HepG2 (cell line): ENCODE measurements around the gene RAB3C. TPM values are rescaled to one million over a fixed set of nuclear protein-coding genes. Genes with fewer than 3 reads are reported as not detected.

ENCODE experiments used
- ATAC-seq: fragments of 200-7000 bp; cut with Tn5 transposase; 3 replicates; pipeline ENCODE4 v1.9.1; 2020; ENCODE audit warnings: mild to moderate bottlenecking, moderate library complexity
- BruUV-seq: library from RNA; stranded (reverse); fragments of 400-500 nt; replicated peaks from 2 replicates; lab custom pipeline; 2021; lab: Mats Ljungman, UMichigan
- CTCF ChIA-PET: fragments of 300-600 bp; formaldehyde crosslinking; extraction: SDS; loops from one replicate; lab custom pipeline; 2021; ENCODE audit warnings: low total read pairs, inconsistent platforms, low intra/inter-chr PET ratio; lab: Yijun Ruan, JAX
- POLR2A ChIA-PET: fragments of 350-600 bp; sonication (Branson Sonifier 250); formaldehyde crosslinking; loops from one replicate; lab custom pipeline; 2020; ENCODE audit warnings: antibody characterized with exemption, inconsistent platforms; lab: Yijun Ruan, JAX
- DNase-seq: peaks from one replicate; pipeline ENCODE4 v3.0.0-alpha.2; 2015; ENCODE audit warnings: low spot score
- FAIRE-seq: peaks from 3 replicates; lab custom pipeline; 2011; peaks lifted over from hg19 to GRCh38; lab: Jason Lieb, UNC
- H2AFZ ChIP-seq: one replicate; pipeline ENCODE4 v1.6.1; 2011; ENCODE audit warnings: low read length, inconsistent platforms
- H3K27ac ChIP-seq: fragments of 300-600 bp; 3 replicates; pipeline ENCODE4 v1.8.0; 2011; ENCODE audit warnings: mixed run types, mild to moderate bottlenecking, mixed read lengths, low read length, inconsistent platforms; ENCODE audit not compliant: insufficient read depth; ENCODE audit errors: extremely low read length
- H3K27me3 ChIP-seq, 2 experiments: fragments of 200-600 bp in 1 of 2; 2 replicates in 1 of 2; 3 replicates in 1 of 2; pipeline versions ENCODE4 v1.6.0 to v1.8.0; 2011; ENCODE audit warnings: low read length in 2 of 2, mild to moderate bottlenecking in 2 of 2, moderate library complexity in 2 of 2, inconsistent platforms in 1 of 2; ENCODE audit not compliant: insufficient read depth in 2 of 2, control insufficient read depth in 1 of 2
- H3K36me3 ChIP-seq, 2 experiments: fragments of 200-600 bp in 1 of 2; replicated peaks in 1 of 2; 2 replicates in 1 of 2; 3 replicates in 1 of 2; pipeline versions ENCODE4 v1.5.1 to v1.8.0; 2011; ENCODE audit warnings: low read length in 2 of 2, inconsistent platforms in 1 of 2; ENCODE audit not compliant: insufficient read depth in 2 of 2, control insufficient read depth in 1 of 2
- H3K4me1 ChIP-seq: 2 replicates; pipeline ENCODE4 v1.5.1; 2012; ENCODE audit warnings: low read length, inconsistent platforms; ENCODE audit not compliant: insufficient read depth
- H3K4me2 ChIP-seq: 2 replicates; pipeline ENCODE4 v1.6.0; 2011; ENCODE audit warnings: low read depth, low read length, inconsistent platforms
- H3K4me3 ChIP-seq, 3 experiments: fragments of 200-600 bp in 1 of 3; sonication (generic), shearing (Covaris generic) in 1 of 3; replicated peaks in 1 of 3; 2 replicates each; pipeline ENCODE4 v1.5.1; 2011 to 2016; ENCODE audit warnings: low read length in 3 of 3, inconsistent platforms in 2 of 3, low read depth in 2 of 3, mild to moderate bottlenecking in 2 of 3, control low read depth in 1 of 3, mixed read lengths in 1 of 3; ENCODE audit not compliant: insufficient read depth in 1 of 3
- H3K79me2 ChIP-seq: one replicate; pipeline ENCODE4 v1.6.1; 2011; ENCODE audit warnings: low read length, inconsistent platforms; ENCODE audit not compliant: insufficient read depth
- H3K9ac ChIP-seq: 2 replicates; pipeline ENCODE4 v1.6.0; 2011; ENCODE audit warnings: mild to moderate bottlenecking, low read depth, low read length, inconsistent platforms; ENCODE audit not compliant: insufficient read depth
- H3K9me3 ChIP-seq: 2 replicates; pipeline ENCODE4 v1.5.1; 2012; ENCODE audit warnings: mild to moderate bottlenecking, low read length
- H4K20me1 ChIP-seq: 2 replicates; pipeline ENCODE4 v1.6.0; 2011; ENCODE audit warnings: inconsistent platforms, mild to moderate bottlenecking, low read length, moderate library complexity; ENCODE audit not compliant: insufficient read depth
- CCDC6 ChIP-seq: sonication (generic); formaldehyde crosslinking; IDR thresholded peaks from 2 replicates; pipeline ENCODE4 v1.8.1; 2022; ENCODE audit warnings: mild to moderate bottlenecking, missing genetic modification reagents, moderate library complexity
- DR1 ChIP-seq: sonication (generic); formaldehyde crosslinking; IDR thresholded peaks from 2 replicates; pipeline ENCODE4 v1.8.0; 2021; ENCODE audit warnings: mild to moderate bottlenecking, missing genetic modification reagents, inconsistent platforms
- FOXC1 ChIP-seq: sonication (generic); formaldehyde crosslinking; IDR thresholded peaks from 2 replicates; pipeline ENCODE4 v1.8.0; 2022; ENCODE audit warnings: mild to moderate bottlenecking, missing genetic modification reagents, borderline replicate concordance
- HIVEP1 ChIP-seq: sonication (generic); formaldehyde crosslinking; IDR thresholded peaks from 2 replicates; pipeline ENCODE4 v1.4.0; 2020; ENCODE audit warnings: mild to moderate bottlenecking, missing genetic modification reagents
- NFIB ChIP-seq: sonication (generic); formaldehyde crosslinking; IDR thresholded peaks from 2 replicates; pipeline ENCODE4 v1.9.0; 2021; ENCODE audit warnings: missing genetic modification reagents, mild to moderate bottlenecking, borderline replicate concordance
- RARA ChIP-seq: IDR thresholded peaks from 2 replicates; pipeline ENCODE4 v1.6.1; 2016; ENCODE audit warnings: missing genetic modification reagents, missing compliant biosample characterization
- RBM39 ChIP-seq: fragments of 200-400 bp; formaldehyde crosslinking; IDR thresholded peaks from one replicate; pipeline ENCODE4 v1.6.1; 2018; ENCODE audit warnings: antibody characterized with exemption, mild to moderate bottlenecking, low read depth, low read length; ENCODE audit not compliant: poor library complexity, severe bottlenecking
- SALL1 ChIP-seq: sonication (generic); formaldehyde crosslinking; IDR thresholded peaks from 2 replicates; pipeline ENCODE4 v1.8.0; 2022; ENCODE audit warnings: mild to moderate bottlenecking, missing genetic modification reagents
- TOPORS ChIP-seq: sonication (generic); formaldehyde crosslinking; IDR thresholded peaks from 2 replicates; pipeline ENCODE4 v1.8.0; 2023; ENCODE audit warnings: mild to moderate bottlenecking, missing genetic modification reagents
- U2AF1 ChIP-seq: fragments of 200-400 bp; formaldehyde crosslinking; optimal IDR thresholded peaks from 2 replicates; pipeline ENCODE3; 2017; ENCODE audit warnings: mild to moderate bottlenecking, low read depth, low read length
- ZNF251 ChIP-seq: sonication (generic); formaldehyde crosslinking; IDR thresholded peaks from 2 replicates; pipeline ENCODE4 v1.9.0; 2021; ENCODE audit warnings: mild to moderate bottlenecking, missing genetic modification reagents
- ZNF33B ChIP-seq: sonication (generic); formaldehyde crosslinking; IDR thresholded peaks from 2 replicates; pipeline ENCODE4 v1.5.1; 2020; ENCODE audit warnings: mild to moderate bottlenecking, missing genetic modification reagents
- ZNF547 ChIP-seq: sonication (generic); formaldehyde crosslinking; IDR thresholded peaks from 2 replicates; pipeline ENCODE4 v1.5.1; 2020; ENCODE audit warnings: mild to moderate bottlenecking, missing genetic modification reagents
- ZNF776 ChIP-seq: sonication (generic); formaldehyde crosslinking; IDR thresholded peaks from 2 replicates; pipeline ENCODE4 v1.4.0; 2020; ENCODE audit warnings: mild to moderate bottlenecking, missing genetic modification reagents
- ZNF891 ChIP-seq: sonication (generic); formaldehyde crosslinking; IDR thresholded peaks from 2 replicates; pipeline ENCODE4 v1.5.0; 2020; ENCODE audit warnings: mild to moderate bottlenecking, missing genetic modification reagents
- WGBS: methylation state at CpG from one replicate; pipeline ENCODE4 v1.1.6; 2017; ENCODE audit warnings: low lambda C conversion rate; 5-methylcytosine and 5-hydroxymethylcytosine counted together
- in situ Hi-C: cut with HindIII; loops from 2 replicates; pipeline ENCODE4 v1.10.0; 2017; ENCODE audit warnings: low pct_unique_long_range_greater_than_20kb; ENCODE audit not compliant: extremely low pct_ligation_motif_present
- intact Hi-C: fragments of 100-400 bp; cut with micrococcal nuclease; formaldehyde crosslinking; loops from one replicate; pipeline ENCODE4 v1.10.0; 2022; ENCODE audit not compliant: unreplicated experiment
- polyA plus RNA-seq, 8 experiments: library from polyadenylated mRNA; depleted of rRNA in 3 of 8; stranded (reverse) in 7 of 8; unstranded in 1 of 8; fragments of >200 nt; fragmentation: Illumina TruSeq in 4 of 8; extraction: Trizol in 4 of 8; gene quantifications; 2 replicates each; pipeline versions ENCODE4 v1.2.1 to v1.2.3, GENCODE V29; 2011 to 2016; ENCODE audit warnings: low read depth in 4 of 8, missing spikeins in 1 of 8, mixed read lengths in 1 of 8; ENCODE audit not compliant: insufficient read depth in 1 of 8
- total RNA-seq, 5 experiments: library from RNA; depleted of rRNA; stranded (reverse); fragments of >200 nt; fragmentation: Illumina TruSeq; extraction: Trizol; gene quantifications; 2 replicates each; pipeline ENCODE4 v1.2.3, GENCODE V29; 2016; ENCODE audit warnings: low read depth in 1 of 5
- TF ChIP-seq, protein P1 (sequence below): sonication (generic); formaldehyde crosslinking; IDR thresholded peaks from 2 replicates; pipeline ENCODE4 v1.5.0; 2020; ENCODE audit warnings: mild to moderate bottlenecking, missing genetic modification reagents, moderate library complexity
- TF ChIP-seq, protein P2 (sequence below): sonication (generic); formaldehyde crosslinking; IDR thresholded peaks from 2 replicates; pipeline ENCODE4 v1.4.0; 2020; ENCODE audit warnings: missing genetic modification reagents
- TF ChIP-seq, protein P3 (sequence below): sonication (generic); IDR thresholded peaks from 2 replicates; pipeline ENCODE4 v1.6.1; 2016; ENCODE audit warnings: low read depth, borderline replicate concordance

Gene RAB3C
- total and polyA plus RNA-seq, 2 of the 13 experiments (the other 11 are each of a cell fraction or from before 2014, with no cell fraction given), result not detected

DNA sequence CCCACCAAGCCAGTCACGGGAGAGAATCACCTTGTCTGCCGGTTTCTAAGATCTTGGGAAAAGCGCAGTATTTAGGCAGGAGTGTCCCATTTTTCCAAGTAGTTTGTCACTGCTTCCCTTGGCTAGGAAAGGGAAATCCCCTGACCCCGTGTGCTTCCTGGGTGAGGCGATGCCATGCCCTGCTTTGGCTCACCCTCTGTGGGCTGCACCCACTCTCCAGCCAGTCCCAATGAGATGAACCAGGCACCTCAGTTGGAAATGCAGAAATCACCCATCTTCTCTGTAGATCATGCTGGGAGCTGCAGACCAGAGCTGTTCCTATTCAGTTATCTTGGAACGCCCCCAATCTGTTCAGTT lies 116.9 kb downstream of the RAB3C start:
- 4% methylated on average over 5 of the region's 6 CpGs for WGBS

More for the DNA sequence above, 116.9 kb downstream of the RAB3C start:
- Histone ChIP-seq H3K36me3 (no peaks in the 10 kb centered on the region), H3K4me1 (no peaks in the 10 kb centered on the region), H4K20me1 (no peaks in the 10 kb centered on the region), H3K4me3 (no peak overlapping the region), H3K79me2 (no peaks in the 10 kb centered on the region), H3K4me2 (no peak overlapping the region), H3K9me3 (no peaks in the 10 kb centered on the region), H3K27me3 (no peaks in the 10 kb centered on the region), H2AFZ (no peak overlapping the region), H3K9ac (no peak overlapping the region), H3K27ac (no peak overlapping the region)
- TF ChIP-seq, protein P1, sequence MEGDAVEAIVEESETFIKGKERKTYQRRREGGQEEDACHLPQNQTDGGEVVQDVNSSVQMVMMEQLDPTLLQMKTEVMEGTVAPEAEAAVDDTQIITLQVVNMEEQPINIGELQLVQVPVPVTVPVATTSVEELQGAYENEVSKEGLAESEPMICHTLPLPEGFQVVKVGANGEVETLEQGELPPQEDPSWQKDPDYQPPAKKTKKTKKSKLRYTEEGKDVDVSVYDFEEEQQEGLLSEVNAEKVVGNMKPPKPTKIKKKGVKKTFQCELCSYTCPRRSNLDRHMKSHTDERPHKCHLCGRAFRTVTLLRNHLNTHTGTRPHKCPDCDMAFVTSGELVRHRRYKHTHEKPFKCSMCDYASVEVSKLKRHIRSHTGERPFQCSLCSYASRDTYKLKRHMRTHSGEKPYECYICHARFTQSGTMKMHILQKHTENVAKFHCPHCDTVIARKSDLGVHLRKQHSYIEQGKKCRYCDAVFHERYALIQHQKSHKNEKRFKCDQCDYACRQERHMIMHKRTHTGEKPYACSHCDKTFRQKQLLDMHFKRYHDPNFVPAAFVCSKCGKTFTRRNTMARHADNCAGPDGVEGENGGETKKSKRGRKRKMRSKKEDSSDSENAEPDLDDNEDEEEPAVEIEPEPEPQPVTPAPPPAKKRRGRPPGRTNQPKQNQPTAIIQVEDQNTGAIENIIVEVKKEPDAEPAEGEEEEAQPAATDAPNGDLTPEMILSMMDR (CRISPR knock-in tag), result no peak
- TF ChIP-seq FOXC1 (CRISPR knock-in tag) (no peak), RBM39 (no peak), ZNF891 (CRISPR knock-in tag) (no peak), DR1 (CRISPR knock-in tag) (no peak), U2AF1 (no peak), NFIB (CRISPR knock-in tag) (no peak), ZNF33B (no peak), CCDC6 (CRISPR knock-in tag) (no peak), ZNF251 (CRISPR knock-in tag) (no peak), HIVEP1 (CRISPR knock-in tag) (no peak), TOPORS (CRISPR knock-in tag) (no peak), ZNF547 (CRISPR knock-in tag) (no peak), RARA (no peak), ZNF776 (CRISPR knock-in tag) (no peak), SALL1 (no peak)
- TF ChIP-seq, protein P2, sequence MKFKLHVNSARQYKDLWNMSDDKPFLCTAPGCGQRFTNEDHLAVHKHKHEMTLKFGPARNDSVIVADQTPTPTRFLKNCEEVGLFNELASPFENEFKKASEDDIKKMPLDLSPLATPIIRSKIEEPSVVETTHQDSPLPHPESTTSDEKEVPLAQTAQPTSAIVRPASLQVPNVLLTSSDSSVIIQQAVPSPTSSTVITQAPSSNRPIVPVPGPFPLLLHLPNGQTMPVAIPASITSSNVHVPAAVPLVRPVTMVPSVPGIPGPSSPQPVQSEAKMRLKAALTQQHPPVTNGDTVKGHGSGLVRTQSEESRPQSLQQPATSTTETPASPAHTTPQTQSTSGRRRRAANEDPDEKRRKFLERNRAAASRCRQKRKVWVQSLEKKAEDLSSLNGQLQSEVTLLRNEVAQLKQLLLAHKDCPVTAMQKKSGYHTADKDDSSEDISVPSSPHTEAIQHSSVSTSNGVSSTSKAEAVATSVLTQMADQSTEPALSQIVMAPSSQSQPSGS, result no peak
- TF ChIP-seq, protein P3, sequence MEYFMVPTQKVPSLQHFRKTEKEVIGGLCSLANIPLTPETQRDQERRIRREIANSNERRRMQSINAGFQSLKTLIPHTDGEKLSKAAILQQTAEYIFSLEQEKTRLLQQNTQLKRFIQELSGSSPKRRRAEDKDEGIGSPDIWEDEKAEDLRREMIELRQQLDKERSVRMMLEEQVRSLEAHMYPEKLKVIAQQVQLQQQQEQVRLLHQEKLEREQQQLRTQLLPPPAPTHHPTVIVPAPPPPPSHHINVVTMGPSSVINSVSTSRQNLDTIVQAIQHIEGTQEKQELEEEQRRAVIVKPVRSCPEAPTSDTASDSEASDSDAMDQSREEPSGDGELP, result no peak
- intact Hi-C loops (no loop called here), in situ Hi-C loops (no loop called here)
- ATAC-seq, result no peak
- ChIA-PET CTCF (no interaction called here), POLR2A (no interaction called here)
- BruUV-seq, result no TSS peak
- FAIRE-seq, result no peak
- DNase-seq, result no peak
